Activated CD4-positive, alpha-beta T cell treated with anti-CD3 and anti-CD28 coated beads for 4 hours (primary cell): Measurements from ENCODE around the gene MPRIP.

Experiments used
- DNase-seq, 2 donors: peaks; one replicate each; pipeline ENCODE4 v3.0.0-alpha.2; 2020

Gene MPRIP

DNA sequence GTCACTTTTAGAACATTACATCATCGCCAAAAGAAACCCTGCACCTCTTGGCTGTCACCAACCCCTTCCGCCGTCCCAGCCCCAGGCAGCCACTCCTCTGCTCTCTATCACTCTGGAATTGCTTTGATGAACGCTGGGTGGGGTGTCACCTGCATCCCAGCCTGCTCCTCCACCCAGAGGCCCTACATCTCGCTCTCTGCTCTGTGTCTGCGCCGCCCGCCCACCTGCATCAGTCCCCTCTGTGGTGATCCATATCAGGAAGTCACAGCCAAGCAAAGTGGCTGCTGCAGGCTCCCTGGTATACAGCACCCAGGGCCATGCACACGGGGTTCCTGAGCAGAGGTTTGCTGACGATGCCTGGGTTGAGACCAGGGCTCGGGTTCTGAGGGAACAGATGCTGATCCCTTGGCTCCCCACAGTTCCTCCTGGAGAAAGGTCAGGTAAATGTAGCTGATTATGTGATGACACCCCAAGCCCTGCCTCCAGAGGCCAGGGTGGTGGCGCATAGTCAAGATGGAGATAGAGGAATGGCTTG is 30.8 kb downstream of the MPRIP start:
- no peak for DNase-seq

- no peak for DNase-seq
Measured at GRCh38 chr17:17073581-17074403, 31.5 kb downstream of the MPRIP start.

DNA sequence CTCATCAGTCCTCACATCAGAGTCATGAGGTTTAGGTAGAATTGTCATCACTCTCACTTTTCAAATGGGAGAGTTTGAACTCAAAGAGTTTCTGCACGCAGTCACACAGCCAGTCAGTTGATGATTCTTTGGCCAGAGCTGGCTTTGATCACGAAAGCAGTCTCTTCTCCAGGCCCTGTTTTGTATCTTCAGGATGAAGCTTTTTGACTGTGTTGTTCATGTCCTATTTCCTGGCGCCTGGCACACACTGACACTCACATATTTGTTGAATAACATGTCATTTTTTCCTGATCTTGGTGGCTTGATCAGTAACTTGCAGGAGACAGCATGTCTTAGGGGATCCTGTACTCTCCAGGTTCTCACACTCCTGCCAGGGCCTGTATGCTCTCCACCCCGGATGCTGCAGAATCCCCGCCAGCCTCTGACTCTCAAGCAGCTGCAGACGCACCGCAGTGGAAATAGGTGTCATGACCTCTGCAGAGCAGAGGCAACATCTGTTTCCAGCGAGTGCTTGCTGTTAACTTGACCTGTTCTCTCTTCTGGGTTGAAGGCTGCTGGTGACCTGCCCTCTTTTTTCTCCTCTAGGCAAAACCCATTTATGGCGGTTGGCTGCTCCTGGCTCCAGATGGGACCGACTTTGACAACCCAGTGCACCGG is 33.0 kb downstream of the MPRIP start:
- no peak for DNase-seq

GRCh38 chr17:17076066-17076465 is 33.8 kb downstream of the MPRIP start:
- no peak for DNase-seq

- DNase-seq: no peak
Measured at GRCh38 chr17:17077101-17077500, 34.8 kb downstream of the MPRIP start.

DNA sequence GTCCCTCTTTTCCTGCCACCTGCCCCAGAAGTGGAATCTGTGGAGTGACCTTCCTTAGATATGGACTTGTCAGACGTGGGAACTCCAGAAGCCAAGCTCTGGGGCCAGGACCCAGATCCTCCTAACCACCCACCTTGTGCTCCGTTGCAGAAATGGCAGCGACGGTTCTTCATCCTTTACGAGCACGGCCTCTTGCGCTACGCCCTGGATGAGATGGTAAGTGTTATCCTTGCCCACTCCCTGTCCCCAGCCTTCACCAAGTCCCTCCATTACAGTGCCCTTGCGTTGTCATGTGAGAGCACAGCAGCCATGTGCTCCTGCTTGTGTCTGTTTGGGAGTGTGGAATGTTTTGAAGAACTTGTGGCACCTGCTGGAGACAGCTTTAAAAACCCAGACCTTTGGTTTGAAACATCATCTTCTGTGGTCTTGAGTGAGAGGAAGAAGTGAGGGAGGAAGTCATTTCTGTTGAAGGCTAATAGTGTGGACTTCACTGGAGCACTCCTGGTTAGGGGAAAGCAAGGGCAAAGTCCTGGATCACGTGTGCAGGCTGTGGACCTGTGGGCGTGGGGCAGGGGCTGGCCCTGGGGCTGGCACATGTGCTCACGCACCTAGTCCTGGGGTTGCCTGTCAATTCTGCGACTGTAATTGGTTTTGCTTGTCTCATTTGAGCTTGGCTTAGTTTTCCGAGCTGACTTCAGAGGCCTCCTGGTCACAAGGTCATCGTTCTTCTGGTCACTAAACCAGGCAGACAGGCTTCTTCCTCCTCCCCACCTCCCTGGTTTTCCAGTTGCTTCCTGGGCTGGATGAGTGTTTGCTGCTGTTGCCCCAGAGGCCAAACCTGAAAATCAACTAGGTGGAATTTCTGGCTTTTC is 35.8 kb downstream of the MPRIP start:
- no peak for DNase-seq

- no peak for DNase-seq
Measured at GRCh38 chr17:17078832-17079231, 36.6 kb downstream of the MPRIP start.

DNA sequence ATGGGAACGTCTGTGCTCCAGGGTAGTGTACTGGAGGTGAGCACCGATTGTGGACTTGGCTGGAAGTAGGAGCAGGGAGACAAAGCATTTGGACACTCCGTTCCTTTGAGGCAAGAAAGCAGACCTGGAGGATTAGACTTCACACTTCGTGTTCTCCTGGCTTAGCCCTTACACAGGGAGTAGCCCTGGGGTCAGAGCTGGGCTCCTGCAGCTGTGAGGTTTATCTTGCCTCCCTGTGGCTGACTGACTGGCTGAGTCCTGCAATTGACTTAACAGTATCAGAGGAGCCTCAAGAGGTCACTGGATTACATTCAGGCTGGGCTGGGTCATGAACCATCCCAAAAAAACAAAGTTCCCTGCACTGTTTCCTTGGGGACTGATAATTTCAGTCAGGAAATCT is 37.1 kb downstream of the MPRIP start:
- no peak for DNase-seq

GRCh38 chr17:17079761-17080160 is 37.5 kb downstream of the MPRIP start:
- no peak for DNase-seq

GRCh38 chr17:17080181-17080631 is 37.9 kb downstream of the MPRIP start:
- DNase-seq: no peak

- no peak for DNase-seq
Measured at GRCh38 chr17:17080781-17081180, 38.5 kb downstream of the MPRIP start.

- DNase-seq: no peak
Measured at GRCh38 chr17:17081304-17081940, 39.2 kb downstream of the MPRIP start.

- DNase-seq: no peak
Measured at GRCh38 chr17:17082878-17083277, 40.6 kb downstream of the MPRIP start.

DNA sequence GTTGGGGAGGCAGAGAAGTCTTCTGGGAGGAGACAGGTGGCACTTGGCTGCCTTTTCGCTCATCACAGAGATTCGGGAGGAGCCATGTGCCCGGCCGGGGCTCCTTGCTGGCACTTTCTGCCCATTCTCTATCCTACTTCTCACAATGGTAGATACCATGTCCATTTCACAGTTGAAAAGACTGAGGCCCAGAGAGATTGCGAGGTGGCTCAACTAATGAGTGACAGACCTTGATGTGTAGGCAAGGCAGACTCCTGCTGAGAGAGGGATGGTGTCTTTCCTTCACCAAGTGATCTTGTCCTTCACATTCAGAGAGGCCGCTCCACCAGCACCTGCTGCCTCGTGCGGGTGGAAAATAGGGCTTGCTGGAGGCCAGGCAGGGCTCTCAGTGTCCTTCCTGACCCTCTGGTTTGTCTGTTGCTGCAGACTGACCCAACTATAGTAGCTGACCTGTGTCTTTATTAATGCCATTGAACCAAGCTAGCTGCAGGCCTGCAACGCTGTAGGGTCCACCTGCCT is 42.1 kb downstream of the MPRIP start:
- no peak for DNase-seq

GRCh38 chr17:17084941-17085340 is 42.7 kb downstream of the MPRIP start:
- DNase-seq: no peak

GRCh38 chr17:17086585-17086984 is 44.3 kb downstream of the MPRIP start:
- no peak for DNase-seq

DNA sequence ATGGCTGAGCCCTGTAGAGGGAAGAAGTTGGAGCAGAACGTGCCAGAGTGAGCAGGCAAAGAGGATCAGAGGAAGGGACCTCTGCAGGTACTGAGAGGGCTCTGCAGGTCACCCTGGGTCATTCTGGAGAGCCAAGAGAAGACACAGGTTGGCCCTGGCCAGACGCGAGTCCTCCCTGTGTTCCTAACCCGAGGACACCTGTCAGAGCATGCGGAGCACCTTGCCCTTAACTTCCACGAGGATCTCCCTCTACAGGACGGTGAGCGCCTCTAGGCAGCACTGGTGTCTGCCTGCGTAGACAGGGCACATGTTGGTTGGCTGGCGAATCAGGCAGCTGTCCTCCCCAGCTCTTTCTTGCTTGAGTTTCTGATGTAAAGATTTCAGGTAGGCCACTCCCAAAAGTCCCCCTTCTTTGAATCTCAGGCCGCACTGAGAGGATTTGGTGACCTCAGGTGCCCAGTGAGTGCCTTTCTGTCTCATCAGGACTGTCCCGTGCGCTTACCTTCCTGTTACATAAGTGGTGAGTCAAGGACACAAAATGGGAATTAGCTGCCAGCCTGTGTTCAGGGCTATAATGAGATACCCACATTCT is 45.3 kb downstream of the MPRIP start:
- DNase-seq: no peak

DNA sequence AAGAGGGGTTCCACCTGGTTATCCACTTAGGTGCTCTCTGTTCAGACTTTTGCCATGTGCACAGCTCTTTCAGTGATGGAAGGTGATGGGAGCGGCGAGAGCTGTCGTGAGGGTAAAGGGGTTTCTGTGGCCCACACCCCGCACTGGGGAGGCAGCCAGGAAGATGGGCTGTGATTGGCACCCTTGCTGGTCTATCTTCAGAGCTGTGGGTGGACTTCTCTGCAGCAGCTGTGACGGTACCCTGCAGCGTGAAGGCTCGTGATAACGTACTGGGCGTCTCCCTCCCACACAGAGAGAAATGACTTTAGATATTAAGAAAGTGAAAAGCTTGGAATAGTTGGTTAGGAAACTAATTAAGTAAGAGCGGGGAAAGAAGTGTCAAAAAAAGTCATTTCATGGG is 45.8 kb downstream of the MPRIP start:
- DNase-seq: no peak

- no peak for DNase-seq
Measured at GRCh38 chr17:17088541-17089525, 46.6 kb downstream of the MPRIP start.

DNA sequence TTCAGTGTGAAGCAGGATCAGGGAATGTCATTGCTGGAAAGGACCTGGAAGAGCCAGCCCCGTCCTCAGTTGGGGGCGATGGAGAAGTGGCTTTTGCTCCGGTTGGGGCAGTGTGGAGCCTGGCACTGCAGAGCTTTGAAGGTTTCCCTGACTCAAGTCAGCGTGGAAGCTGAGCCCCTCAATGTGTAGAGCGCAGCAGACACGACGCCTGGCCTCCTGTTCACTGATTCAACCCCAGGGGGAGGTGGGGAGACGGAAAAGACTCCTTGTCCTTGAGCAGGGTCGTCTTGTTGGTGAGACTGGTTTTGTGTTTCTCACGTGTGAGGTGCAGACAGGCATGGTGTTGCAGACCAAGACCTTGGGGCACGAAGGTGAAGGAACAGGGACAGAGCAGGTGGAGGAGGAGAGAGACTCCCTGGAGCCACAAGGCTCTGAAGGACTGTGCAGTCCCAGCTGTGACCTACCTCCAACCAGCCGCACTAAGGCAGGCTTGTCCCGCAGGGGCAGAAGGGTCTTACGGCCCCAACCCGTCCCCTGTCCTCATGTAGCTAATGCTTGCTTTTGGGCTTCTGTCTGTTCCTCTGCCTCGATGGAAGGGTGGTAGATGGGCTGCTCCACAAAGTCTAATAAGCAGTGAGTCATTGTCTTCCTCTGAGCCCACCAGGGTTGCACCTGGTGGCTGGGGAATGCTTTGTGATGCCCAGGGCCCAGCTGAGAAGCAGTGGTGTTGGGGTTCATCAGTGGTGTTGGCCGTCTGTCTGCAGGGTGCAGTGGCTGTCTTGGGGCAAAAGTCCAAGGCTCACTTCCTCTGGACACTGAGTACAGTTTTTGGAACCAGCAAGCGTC is 47.8 kb downstream of the MPRIP start:
- DNase-seq: no peak
